A549 (cell line): Measurements from ENCODE around the gene SORCS3.

Source experiments
- CEBPB ChIP-seq, 2 experiments: fragments of >200 bp in 1 of 2; sonication (Bioruptor Twin) in 1 of 2; formaldehyde crosslinking in 1 of 2; IDR thresholded peaks; 2 replicates each; pipeline ENCODE4 v1.6.1; 2012 to 2016
- CTCF ChIP-seq: fragments of >200 bp; sonication (Bioruptor Twin); formaldehyde crosslinking; IDR thresholded peaks from 3 replicates; pipeline ENCODE4 v1.5.1; 2016
- EP300 ChIP-seq, 2 experiments: fragments of >200 bp; sonication (Bioruptor Twin); formaldehyde crosslinking; IDR thresholded peaks; 2 replicates in 1 of 2; 3 replicates in 1 of 2; pipeline ENCODE4 v1.6.1; 2016 to 2017
- POLR2A ChIP-seq: IDR thresholded peaks from 2 replicates; pipeline ENCODE4 v1.6.1; 2012; ENCODE audit warnings: mild to moderate bottlenecking, low read length
- RFX5 ChIP-seq: fragments of 450-650 bp; IDR thresholded peaks from 2 replicates; pipeline ENCODE4 v1.7.1; 2014; ENCODE audit warnings: antibody characterized with exemption, mild to moderate bottlenecking, moderate library complexity
- USF2 ChIP-seq: fragments of 450-650 bp; IDR thresholded peaks from 2 replicates; pipeline ENCODE4 v1.6.1; 2014; ENCODE audit warnings: antibody characterized with exemption

- TF ChIP-seq CTCF (no peak), POLR2A (no peak), CEBPB (IDR thresholded peaks at IDR 0.05) (no peak), RFX5 (no peak), USF2 (no peak), EP300 (IDR thresholded peaks at IDR 0.05) (no peak)
These were observed 103.0 kb downstream of the SORCS3 start for GRCh38 chr10:104744052-104744451.
